ENCODE data around the gene AIG1. TPM values are rescaled to one million over a fixed set of nuclear protein-coding genes. Genes with fewer than 3 reads are reported as not detected.

The AIG1 gene
- total and polyA plus RNA-seq, 2 of the 4 experiments (the other 2 are of a cell fraction): 21.3 to 27.1 TPM

GRCh38 chr6:143199291-143199690, 138.6 kb downstream of the AIG1 start:
- Histone ChIP-seq H2AFZ (replicated peaks; ENCODE audit: low read length, poor library complexity) (no peak overlapping the region), H3K4me3 (ENCODE audit: insufficient read depth, low read depth, low read length) (no peak overlapping the region), H3K79me1 (ENCODE audit: low read depth in 1 of 2, low read length in 2 of 2) (no peaks in the 10 kb centered on the region), H3K9ac (ENCODE audit: low read depth, low read length) (no peak overlapping the region), H3K14ac (replicated peaks; ENCODE audit: low read depth, low read length) (no peak overlapping the region), H2AK5ac (ENCODE audit: low read depth, low read length) (no peak overlapping the region), H3K4me1 (ENCODE audit: control insufficient read depth, insufficient read depth, low read length) (no peaks in the 10 kb centered on the region), H4K20me1 (ENCODE audit: insufficient read depth, low read length) (no peaks in the 10 kb centered on the region), H3K36me3 (ENCODE audit: control insufficient read depth, insufficient read depth, low read length) (no peaks in the 10 kb centered on the region), H4K8ac (ENCODE audit: low read depth in 2 of 2, low read length in 2 of 2) (no peak overlapping the region), H4K91ac (ENCODE audit: insufficient read depth, low read depth, low read length) (no peak overlapping the region), H2BK20ac (ENCODE audit: low read depth, low read length) (no peak overlapping the region), H3K4me2 (ENCODE audit: low read depth, low read length) (no peak overlapping the region), H3K27me3 (ENCODE audit: control insufficient read depth, insufficient read depth, low read length) (no peaks in the 10 kb centered on the region), H4K5ac (ENCODE audit: low read depth, low read length) (no peak overlapping the region), H2BK120ac (ENCODE audit: low read depth, low read length) (no peak overlapping the region), H3K4ac (ENCODE audit: low read depth, low read length) (no peak overlapping the region), H3K23ac (ENCODE audit: low read depth, low read length) (no peak overlapping the region), H2BK15ac (ENCODE audit: low read depth, low read length) (no peak overlapping the region), H3K9me3 (ENCODE audit: control insufficient read depth, insufficient read depth, low read length) (0 out of 2 replicates have a peak, but pooled peaks cover 2% of the 10 kb centered on the region), H3K18ac (ENCODE audit: low read depth, low read length) (no peak overlapping the region), H2AK9ac (replicated peaks; ENCODE audit: low read depth, low read length, poor library complexity) (no peak overlapping the region), H3K9me1 (ENCODE audit: insufficient read depth, low read length) (no peaks in the 10 kb centered on the region), H2BK5ac (ENCODE audit: low read depth, low read length, poor library complexity, severe bottlenecking) (no peak overlapping the region), H3K27ac (ENCODE audit: insufficient read depth, low read length) (no peak overlapping the region), H3K56ac (ENCODE audit: extremely low read depth, insufficient read depth, low read length) (no peak overlapping the region)
- DNase-seq (no peak), ATAC-seq (ENCODE audit: low read depth) (no peak)
- ChIA-PET POLR2A (ENCODE audit: unreplicated experiment) (no interaction called here), CTCF (no interaction called here)
- TF ChIP-seq RAD21 (IDR thresholded peaks at IDR 0.05; ENCODE audit: low read length) (no peak), ELK1 (IDR thresholded peaks at IDR 0.05; ENCODE audit: borderline replicate concordance, low read depth, low read length) (no peak), CHD1 (IDR thresholded peaks at IDR 0.05; ENCODE audit: low read depth, low read length) (no peak), CEBPB (IDR thresholded peaks at IDR 0.05; ENCODE audit: low read depth, low read length) (no peak), NFE2L2 (IDR thresholded peaks at IDR 0.05; ENCODE audit: low read depth, low read length) (no peak), MAFK (IDR thresholded peaks at IDR 0.05; ENCODE audit: low read depth, low read length) (no peak), MAZ (IDR thresholded peaks at IDR 0.05; ENCODE audit: borderline replicate concordance, low read depth, low read length) (no peak), CTCF (conservative IDR thresholded peaks at IDR 0.05; ENCODE audit: low read depth, low read length) (no peak), POLR2A (IDR thresholded peaks at IDR 0.05; ENCODE audit: low read depth, low read length) (no peak), BHLHE40 (IDR thresholded peaks at IDR 0.05; ENCODE audit: low read depth, low read length) (no peak), USF2 (IDR thresholded peaks at IDR 0.05; ENCODE audit: low read depth, low read length) (no peak), FOS (IDR thresholded peaks at IDR 0.05; ENCODE audit: low read depth, low read length) (no peak), RFX5 (IDR thresholded peaks at IDR 0.05; ENCODE audit: low read depth, low read length) (no peak), RCOR1 (IDR thresholded peaks at IDR 0.05; ENCODE audit: insufficient replicate concordance, low read length) (no peak), MXI1 (IDR thresholded peaks at IDR 0.05; ENCODE audit: borderline replicate concordance, low read depth, low read length) (no peak), SMC3 (IDR thresholded peaks at IDR 0.05; ENCODE audit: low read depth, low read length) (no peak)
- WGBS, 2 experiments (ENCODE audit: extremely low coverage in 2 of 2, insufficient read length in 1 of 2): 100% methylated on average over 1 of the region's 1 CpG; no CpG with 5 or more reads in 1 of the 2 experiments
- intact Hi-C loops (cut with micrococcal nuclease): no loop called here
- dilution Hi-C loops (cut with HindIII; ENCODE audit: low sequenced_read_pairs, unreplicated experiment): no loop called here
- in situ Hi-C loops (cut with MboI; ENCODE audit: low sequenced_read_pairs): no loop called here
- no TSS peak for BruUV-seq (replicated peaks)
